Cerebellar cortex (tissue), 1 donor: Measurements from ENCODE around the gene ACTA2.
A peak's percentile ranks its signal among the peaks of the same experiment; 100 is the strongest.

Experiments
- DNase-seq: peaks from one replicate; pipeline ENCODE4 v3.0.0-alpha.2; 2015; ENCODE audit warnings: low spot score

Gene ACTA2

DNA sequence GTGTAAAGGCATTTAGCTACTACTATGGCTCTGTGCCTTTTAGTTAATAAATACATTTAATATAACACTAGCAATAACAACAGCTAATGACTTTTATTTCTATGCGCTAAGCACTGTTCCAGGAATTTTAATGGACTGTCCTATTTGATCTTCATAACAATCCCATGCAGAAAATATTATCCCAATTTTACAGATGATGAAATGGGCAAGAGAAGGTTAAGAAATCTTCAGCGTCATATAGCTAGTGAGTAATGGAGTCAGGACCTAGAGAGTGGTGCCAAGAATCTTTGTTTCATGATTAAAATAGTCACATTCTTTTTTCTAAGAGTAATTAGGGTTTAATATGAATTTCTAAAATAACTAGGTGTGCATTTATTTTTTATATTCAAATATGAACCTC lies 32.4 kb downstream of the ACTA2 start:
- DNase-seq: no peak

DNA sequence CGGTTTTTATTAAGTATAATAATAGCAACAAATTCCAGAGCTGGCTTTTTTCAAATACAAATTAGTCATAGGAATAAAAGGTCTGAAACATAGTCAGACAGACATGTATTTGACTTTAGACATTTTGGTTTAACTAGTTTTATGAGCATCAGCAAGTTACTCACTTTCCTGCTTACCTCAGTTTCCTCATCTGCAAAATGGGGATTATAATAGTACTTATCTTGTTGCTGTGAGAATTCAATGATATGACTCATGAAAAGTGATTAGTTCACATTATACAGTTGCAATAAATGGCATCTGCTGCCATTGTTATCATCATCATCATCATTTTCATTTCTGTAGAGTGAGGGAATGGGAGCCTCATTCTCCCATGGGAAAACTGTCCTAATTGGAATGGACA lies 33.5 kb downstream of the ACTA2 start:
- no peak for DNase-seq

DNA sequence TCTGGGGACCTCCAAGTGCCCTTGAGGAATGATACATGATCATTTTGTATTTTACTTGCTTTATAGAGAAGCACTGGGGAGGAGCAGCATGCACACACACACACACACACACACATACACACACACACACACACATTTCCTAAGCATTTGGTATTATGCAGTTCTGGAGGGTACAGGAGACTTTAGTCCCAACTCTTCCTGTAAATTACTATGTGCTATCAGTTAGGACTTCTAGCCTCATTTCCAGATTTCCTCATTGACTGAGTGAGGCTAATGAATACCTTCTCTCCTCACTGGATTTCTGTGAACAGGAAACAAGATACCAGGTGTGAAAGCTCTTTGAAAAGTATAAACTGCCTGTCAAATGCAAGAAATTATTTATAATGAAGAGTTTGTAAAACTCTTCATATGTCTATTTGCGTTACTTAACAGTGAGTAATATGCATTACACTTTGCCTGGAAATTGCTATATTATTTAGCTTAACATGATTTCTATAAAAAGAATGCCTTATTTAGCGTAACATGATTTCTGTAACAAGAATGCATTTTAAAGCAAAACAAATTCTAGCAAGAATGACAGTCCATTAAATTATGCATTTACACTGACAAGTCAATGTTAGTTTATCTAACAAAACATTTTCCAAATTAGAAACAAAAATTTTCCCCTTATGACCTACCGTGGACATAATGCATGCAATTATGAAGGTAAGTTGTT lies 34.2 kb downstream of the ACTA2 start:
- DNase-seq: no peak

DNA sequence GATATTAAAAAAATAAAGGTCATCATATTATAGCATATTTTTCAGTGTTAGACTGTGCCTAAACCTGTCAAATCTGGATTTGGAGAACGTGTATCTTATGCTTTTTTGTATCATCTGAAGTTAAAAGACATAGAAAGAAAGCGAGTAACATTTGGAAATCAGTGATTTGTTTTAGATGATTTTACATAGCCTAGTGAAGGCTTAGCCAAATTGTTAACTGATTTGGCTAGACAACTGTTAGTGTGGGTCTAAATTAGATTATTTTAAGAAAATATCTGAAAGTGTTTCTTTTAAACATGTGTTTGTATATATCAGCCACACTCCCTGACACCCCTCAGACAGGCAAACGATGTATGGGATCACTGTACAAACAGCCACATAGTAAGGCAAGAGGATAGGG lies 35.6 kb downstream of the ACTA2 start:
- DNase-seq: no peak

DNA sequence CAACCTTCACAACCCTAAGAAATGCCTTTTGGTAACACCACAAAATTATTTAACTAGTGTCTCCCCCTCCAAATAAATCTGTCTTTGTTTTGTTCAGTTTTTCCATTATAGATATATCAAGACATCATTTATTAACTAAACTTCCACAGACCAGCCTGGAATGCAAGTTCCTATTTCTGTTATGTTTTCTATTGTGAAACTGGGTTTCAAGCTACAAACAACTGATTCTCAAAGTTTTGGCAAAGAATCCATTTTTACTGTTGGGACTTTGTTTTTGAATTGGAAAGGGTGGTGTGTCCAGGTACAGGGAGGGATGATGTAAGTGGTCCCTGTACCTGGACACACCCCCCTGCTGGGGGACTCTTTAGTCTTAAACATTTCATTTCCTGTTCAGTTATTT lies 36.3 kb downstream of the ACTA2 start:
- no peak for DNase-seq

DNA sequence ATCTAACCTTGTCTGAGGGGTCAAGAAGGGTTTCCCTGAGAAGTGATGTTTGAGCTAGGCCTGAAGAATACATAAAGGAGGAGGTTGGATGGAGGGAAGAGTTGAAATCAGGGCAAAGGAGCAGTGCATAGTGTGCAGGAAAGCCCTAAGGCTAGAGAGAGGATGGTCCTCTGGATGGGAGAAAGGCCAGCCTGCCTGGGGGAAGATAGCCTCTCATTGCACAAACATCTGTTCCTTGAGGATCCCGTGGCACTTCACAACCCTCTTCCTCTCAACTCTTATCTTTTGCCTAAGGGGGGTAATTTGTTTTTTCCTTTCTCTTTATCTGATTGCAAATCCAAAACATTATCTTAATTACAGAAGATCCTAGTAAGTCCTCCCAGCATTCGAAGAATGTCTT lies 36.8 kb downstream of the ACTA2 start:
- DNase-seq: no peak

DNA sequence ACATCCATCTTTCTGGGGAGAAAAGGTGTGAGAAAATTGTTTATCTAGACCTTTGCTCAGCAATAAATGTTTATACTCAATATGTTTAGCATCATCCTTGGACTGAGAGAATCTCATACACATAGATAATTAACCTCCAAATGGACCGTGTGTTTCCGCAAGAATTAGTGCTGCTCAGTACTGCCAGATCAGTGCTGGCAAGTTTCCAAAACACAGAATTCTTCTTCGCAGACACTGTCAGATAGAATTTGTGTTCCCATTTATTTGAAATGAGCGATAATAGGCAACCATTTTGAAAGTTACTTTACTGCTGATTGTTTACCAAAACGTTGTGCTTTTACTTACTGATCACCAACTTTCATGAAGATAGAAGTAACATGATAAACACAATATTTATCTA lies 38.8 kb downstream of the ACTA2 start:
- DNase-seq: peak; percentile 84

DNA sequence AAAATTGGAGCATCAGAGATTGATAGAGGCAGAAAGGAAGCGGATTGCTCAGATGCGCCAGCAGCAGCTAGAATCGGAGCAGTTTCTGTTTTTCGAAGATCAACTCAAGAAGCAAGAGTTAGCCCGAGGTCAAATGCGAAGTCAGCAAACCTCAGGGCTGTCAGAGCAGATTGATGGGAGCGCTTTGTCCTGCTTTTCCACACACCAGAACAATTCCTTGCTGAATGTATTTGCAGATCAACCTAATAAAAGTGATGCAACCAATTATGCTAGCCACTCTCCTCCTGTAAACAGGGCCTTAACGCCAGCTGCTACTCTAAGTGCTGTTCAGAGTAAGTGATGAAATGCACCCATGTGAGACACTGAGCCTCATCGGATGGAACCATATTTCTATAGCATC lies 39.4 kb downstream of the ACTA2 start:
- DNase-seq: no peak

DNA sequence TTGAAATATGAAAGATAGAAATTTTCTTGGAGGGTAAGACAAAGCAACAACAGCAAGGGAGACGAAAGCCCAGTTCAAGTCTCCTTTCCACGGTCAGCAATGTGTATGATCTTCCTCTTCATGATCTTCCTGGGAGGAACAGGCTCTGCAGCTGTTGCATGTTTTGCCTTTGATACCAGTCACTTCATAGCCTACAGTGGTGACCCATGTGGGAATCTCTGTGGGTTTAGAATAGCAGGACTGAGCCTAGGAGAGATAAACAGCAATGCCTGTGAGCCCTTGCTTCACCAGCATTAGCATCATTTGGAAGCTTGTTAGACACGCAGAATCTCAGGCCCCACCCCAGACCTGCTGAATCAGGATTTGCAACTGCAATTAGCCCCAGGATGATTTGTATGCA lies 40.7 kb downstream of the ACTA2 start:
- no peak for DNase-seq

DNA sequence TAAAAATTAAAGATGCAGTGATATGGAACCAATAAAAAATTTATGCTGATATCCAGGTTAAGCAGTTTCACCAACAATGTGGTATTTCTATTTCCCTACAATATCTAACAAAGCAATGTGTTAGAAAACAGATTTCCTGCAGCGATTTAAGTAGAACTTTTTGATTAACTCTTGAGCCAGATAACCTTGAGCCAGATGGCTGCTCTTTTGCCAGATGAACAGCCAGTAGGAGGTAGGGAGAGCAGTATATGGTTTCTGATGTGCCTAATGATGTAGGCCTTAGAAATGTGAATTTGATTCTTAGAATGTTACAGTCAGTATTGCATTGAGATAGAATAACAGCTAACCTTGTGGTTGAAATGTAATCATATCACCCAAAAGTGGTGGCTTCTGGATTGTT lies 41.5 kb downstream of the ACTA2 start:
- DNase-seq: peak; percentile 84

DNA sequence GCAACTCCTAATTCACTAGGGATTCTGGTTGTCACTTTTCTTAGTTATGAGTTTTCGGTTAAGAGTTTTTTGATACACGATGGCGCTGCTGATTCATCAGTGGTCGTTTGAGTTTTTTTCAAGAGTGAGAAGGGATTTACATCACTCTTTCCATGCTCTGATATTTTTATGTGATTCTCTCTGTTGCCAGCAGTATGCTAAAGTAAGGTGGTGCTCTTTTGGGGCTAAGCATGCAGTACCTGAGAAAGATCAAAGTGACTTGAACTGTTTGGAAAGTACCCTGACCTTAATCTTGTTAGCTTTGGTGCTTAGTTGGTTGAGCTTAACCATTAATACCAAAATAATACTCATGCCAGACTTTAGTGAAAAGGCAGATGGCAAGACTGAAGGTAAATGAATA lies 44.4 kb downstream of the ACTA2 start:
- DNase-seq: no peak

DNA sequence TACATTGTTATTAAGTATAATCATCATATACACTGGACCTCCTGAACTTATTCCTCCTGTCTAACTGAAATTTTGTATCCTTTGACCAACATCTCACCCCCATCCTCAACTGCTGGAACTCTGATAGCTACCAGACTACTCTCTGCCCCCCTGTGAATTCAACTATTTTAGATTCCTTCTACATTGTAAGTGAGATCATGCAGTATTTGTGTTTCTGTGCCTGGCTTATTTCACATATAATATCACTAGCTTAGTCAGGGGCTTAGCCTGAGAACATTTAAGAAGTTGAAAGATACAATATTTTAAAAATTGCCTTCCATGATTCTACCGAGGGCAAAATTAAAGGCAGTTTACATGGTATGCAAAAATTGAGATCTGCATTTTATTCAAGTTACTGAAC lies 45.7 kb downstream of the ACTA2 start:
- no peak for DNase-seq

DNA sequence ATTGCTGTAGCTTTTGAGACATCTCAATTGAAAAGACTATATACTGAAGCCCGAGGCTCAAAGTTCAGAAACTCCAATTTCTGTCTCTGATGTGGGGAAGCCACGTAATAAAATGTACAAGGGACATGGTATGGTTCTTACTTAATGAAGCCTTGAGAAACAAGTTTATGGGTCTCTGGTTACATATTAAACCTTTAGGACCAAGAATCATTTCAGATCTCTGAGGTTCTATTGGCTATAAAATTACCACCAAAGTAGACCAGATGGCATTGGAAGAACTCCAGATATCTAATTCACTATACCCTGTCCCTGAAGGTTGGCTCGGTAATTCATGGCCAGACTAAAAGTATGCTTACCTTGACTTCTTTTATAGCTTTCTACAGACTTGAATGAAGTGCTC lies 48.9 kb downstream of the ACTA2 start:
- DNase-seq: peak; percentile 62

DNA sequence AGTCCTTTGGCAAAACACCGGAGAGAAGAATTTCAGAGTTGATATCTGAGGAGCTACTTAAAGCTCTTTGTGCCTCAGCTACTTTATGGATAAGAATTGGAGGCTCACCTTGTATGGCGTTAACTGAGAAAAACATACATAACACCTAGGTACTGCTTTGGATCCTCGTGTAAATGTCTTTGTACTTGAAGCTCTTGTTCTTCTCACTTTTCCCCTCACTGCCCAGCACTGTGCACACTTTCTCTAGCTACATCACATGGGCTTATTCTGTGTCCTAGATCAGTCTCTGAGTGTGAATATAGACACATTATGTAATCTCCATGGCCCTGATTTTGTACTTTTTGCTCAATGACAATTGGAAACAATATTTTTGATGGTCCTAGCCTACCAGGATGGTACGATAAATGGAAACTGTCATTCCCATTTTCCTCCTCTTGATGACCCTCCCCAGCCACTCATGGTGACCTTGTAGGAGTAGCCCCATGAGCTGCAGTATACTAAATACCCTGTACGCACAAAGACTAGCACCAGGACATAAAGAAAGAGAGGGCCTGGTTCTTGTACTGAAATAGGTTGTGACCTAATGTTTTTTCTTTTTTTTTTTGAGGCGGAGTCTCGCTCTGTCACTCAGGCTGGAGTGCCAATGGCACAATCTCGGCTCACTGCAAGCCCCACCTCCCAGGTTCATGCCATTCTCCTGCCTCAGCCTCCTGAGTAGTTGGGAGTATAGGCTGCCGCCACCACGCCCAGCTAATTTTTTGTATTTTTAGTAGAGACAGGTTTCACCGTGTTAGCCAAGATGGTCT lies 50.4 kb downstream of the ACTA2 start:
- DNase-seq: no peak

DNA sequence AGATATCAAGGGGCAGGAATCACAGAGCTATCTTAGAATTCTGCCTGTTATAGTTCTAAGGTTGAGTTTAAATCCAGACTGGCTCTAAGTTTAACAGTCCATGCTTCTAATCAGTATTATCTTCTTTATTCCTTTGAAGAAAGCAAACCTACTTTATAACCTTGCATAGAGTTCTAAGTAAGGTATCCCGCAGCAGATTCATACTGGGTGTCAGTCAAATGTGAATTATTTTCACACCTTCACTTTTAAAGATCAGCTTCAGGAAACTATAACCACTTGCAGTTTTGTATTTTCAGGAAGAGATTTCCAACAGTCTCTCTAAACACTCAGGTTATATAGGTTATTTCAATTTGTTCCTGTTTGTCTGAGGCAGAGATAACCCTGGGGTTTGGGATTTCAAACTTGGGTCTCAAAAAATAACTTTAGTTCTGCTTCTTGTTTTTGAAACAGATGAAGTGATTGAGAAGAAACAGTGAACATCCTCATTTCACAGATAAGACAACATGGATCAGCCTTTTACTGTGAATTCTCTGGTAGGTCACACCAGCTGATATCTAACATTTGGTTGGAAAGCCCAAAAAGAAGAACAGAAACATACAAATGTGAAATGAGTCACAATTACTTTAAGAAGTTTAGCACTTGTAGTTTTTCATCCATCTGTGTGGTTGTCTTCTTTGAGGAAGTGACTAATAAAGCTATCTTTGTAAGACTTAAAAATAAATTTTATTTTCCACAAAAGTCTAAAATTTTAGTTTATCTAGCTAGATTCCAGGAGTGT lies 51.2 kb downstream of the ACTA2 start:
- no peak for DNase-seq

DNA sequence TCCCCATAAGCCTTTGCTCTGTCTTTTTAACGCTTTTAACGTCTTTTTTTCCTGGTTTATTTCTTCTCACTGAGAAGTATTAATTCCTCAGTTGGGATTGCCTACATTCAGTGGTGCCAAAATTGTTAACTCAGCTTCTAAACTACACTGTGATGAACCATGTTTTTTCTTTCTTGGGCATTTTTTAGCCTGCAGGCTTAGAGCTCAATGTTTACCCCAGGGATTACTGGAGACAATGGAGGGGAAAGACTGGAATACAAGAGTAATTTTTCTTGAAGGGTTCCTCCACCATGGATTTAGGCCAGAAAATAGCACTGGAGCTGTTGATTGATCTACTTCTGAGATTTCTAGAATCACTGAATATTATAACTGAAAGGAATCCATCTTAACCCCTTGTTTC lies 52.7 kb downstream of the ACTA2 start:
- no peak for DNase-seq

DNA sequence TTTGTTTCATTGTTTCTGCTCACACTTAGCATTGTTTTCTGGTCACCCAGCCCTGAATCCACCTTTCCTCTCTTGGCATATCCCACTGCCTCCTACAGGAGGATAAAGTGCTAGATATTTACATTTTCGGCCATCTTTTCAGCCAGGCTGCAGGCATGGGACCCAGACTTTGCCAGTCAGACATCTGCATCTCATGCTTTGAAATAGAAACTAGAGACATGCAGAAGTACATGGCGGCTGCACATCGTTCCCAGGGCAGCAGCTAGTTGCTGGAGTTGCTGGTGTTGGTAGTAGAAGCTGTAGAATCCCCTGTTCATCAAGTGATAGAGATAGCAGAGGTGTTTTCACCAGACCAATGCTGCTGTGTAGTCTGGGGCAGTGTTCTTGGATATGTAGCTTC lies 53.8 kb downstream of the ACTA2 start:
- DNase-seq: no peak

DNA sequence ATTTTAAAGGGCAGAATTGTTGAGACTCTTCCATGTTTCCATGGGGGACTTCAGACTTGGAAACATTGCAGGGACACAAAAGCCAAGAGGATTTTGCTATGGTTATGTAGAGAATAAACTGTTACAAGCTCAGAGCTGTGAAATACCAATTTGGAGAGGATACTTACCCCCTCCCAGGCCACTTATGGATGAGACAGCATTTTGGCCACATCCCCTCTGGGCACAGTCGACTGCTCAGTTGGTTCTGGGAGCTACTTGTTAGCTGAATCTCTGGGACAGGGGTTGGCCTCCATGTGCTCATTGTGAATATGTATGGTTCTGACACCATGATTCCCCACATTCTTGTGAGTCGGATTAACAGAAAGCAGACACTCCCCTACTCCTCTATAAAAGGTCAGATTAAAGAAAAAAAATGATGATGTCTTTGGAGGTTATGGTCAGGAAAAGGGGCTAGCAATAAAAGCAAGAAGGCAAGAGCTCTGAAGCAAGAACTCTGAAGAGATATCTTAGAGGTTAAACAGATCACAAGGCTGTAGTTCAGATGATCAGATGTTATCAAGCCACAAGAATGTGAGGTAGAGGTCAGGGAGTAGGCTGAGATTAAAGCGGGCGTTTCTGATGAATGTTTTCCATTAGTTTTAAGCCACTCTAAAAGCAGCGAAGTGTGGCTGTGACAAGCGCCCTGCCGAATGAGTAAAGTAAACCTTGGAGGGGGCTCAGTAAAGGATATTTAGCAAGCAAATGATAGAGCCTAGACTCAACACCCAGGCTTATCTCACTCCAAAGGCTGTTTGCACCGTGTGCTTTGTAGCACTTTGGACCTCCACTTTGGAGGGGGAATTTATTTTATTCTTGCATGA lies 55.3 kb downstream of the ACTA2 start:
- DNase-seq: peak; percentile 35

DNA sequence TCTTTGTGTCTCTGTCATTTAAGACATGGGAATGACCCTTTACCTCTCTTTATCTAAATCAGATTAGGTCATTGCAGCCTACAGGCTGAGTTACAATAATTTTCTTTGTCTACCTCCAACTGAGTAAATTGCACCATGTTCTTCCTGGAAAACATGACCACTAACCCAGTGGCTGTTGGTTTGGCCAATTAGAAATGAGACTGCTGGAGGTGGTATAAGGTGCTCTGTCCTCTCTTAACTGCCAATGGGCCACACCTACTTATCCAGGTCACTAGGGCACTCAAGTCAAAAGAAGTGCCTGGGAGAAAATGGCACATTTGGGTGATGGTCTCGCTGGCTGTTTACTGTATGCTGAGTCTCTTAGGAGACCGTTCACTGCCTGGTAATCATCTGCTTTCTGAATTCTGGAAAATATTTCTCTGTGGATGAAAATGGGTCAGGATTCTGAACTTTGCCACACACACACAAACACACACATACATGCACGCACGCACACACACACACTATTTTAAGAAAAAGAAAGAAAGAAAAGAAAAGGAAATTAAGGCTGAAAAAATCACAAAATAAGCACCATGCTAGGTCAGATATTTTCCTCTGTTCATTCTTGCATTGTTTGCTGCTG lies 56.1 kb downstream of the ACTA2 start:
- no peak for DNase-seq

DNA sequence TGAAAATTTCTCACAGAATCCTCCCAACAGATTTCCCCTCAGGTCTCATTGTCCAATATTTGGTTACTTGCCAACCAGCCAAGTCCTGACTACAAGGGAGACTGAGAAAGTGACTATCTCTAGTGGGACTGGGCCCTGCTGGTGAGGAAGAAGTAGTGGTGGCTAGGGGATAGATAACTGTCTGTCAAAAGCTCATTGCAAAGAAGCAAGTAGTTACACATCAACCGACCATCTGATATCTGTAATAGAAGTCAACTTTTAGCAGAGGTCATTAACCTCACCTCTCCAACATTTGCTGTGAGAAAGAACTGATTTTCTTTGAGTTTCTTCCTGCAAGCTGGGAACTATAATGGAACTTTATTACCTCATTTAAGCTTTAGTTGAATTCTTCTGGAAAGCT lies 57.3 kb downstream of the ACTA2 start:
- DNase-seq: no peak

DNA sequence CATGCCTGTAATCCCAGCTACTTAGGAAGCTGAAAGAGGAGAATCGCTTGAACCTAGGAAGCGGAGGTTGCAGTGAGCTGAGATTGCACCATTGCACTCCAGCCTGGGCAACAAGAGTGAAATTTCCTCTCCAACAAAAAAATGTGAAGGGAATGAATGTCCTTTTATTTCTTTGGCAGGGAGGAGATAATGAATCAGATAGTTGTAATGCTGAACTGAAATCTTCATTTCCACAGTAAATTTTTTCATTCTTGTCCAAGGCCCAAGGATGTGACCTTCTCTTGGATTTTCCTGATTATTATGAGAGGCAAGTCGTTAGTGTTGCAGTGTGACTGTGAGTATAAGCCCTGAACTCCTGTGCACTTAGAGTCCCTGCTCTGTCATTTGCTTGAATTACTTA lies 59.0 kb downstream of the ACTA2 start:
- no peak for DNase-seq
